Dermis microvascular lymphatic vessel endothelial cell (primary cell): ENCODE data around the gene THAP4. TPM values are rescaled to one million over a fixed set of nuclear protein-coding genes. Genes with fewer than 3 reads are reported as not detected.
A peak's percentile ranks its signal among the peaks of the same experiment; 100 is the strongest.

Experiments
- DNase-seq, 2 donors: peaks; one replicate each; pipeline versions ENCODE4 v3.0.0 to v3.0.0-alpha.2; 2010; ENCODE audit warnings: low read depth in 2 of 2
- total RNA-seq: library from RNA; depleted of rRNA; stranded (reverse); fragments of >200 nt; gene quantifications from 2 replicates; pipeline ENCODE4 v1.2.1, GENCODE V29; 2014

THAP4 gene
- total RNA-seq, 1 donor from 2014 or later, result 36.5 TPM

GRCh38 chr2:241550616-241551580, 86.1 kb downstream of the THAP4 start:
- no peak for DNase-seq

- no peak for DNase-seq
These were observed 88.5 kb downstream of the THAP4 start for GRCh38 chr2:241548451-241548835.

- DNase-seq, result no peak
These were observed 89.0 kb downstream of the THAP4 start for GRCh38 chr2:241547781-241548450.

- DNase-seq, result peak; percentile 90 to 91
These were observed 90.0 kb downstream of the THAP4 start for GRCh38 chr2:241546771-241547498.

- no peak for DNase-seq
These were observed 91.2 kb downstream of the THAP4 start for GRCh38 chr2:241545523-241546473.

- peak in 1 of 2 donors; percentile 57 for DNase-seq
These were observed 91.9 kb downstream of the THAP4 start for GRCh38 chr2:241545106-241545505.

- no peak for DNase-seq
These were observed 94.7 kb downstream of the THAP4 start for GRCh38 chr2:241542278-241542605.

GRCh38 chr2:241541564-241542277, 95.2 kb downstream of the THAP4 start:
- no peak for DNase-seq

GRCh38 chr2:241540771-241541561, 96.0 kb downstream of the THAP4 start:
- peak in 1 of 2 donors; percentile 82 for DNase-seq

- DNase-seq, result no peak
These were observed 96.6 kb downstream of the THAP4 start for GRCh38 chr2:241540401-241540770.

- DNase-seq, result no peak
These were observed 97.2 kb downstream of the THAP4 start for GRCh38 chr2:241539616-241540374.

- no peak for DNase-seq
These were observed 97.9 kb downstream of the THAP4 start for GRCh38 chr2:241538838-241539615.

GRCh38 chr2:241535871-241536655, 100.9 kb downstream of the THAP4 start:
- DNase-seq, result no peak

GRCh38 chr2:241534701-241535375, 102.1 kb downstream of the THAP4 start:
- DNase-seq, result no peak
